ENCODE data around the gene PRODH2.

GRCh38 chr19:35842666-35843272 lies 30.1 kb upstream of the PRODH2 start:
- TF ChIP-seq CTCF (IDR thresholded peaks at IDR 0.05 in 2 of 3, conservative IDR thresholded peaks at IDR 0.05 in 1 of 3; ENCODE audit: control insufficient read depth in 2 of 3, extremely low read depth in 1 of 3, insufficient read depth in 1 of 3, low read depth in 3 of 3, low read length in 3 of 3) = no peak
- TF ChIP-seq SPI1 (IDR thresholded peaks at IDR 0.05; ENCODE audit: borderline replicate concordance, insufficient read depth, low read depth, low read length) = no peak
- TF ChIP-seq ZZZ3 (IDR thresholded peaks at IDR 0.05; ENCODE audit: control insufficient read depth, insufficient read length, low read depth) = no peak
- TF ChIP-seq SMC3 (IDR thresholded peaks at IDR 0.05; ENCODE audit: borderline replicate concordance, low read length) = no peak
- TF ChIP-seq JUNB (IDR thresholded peaks at IDR 0.05) = no peak
- TF ChIP-seq ATF2 (IDR thresholded peaks at IDR 0.05; ENCODE audit: low read length) = no peak
- no peak for TF ChIP-seq BRCA1 (IDR thresholded peaks at IDR 0.05; ENCODE audit: low read depth, low read length)
- TF ChIP-seq POLR2A (IDR thresholded peaks at IDR 0.05; ENCODE audit: low read depth, low read length) = no peak
- TF ChIP-seq MAX (IDR thresholded peaks at IDR 0.05; ENCODE audit: low read depth, low read length) = no peak
- no peak for TF ChIP-seq BCL11A (IDR thresholded peaks at IDR 0.05; ENCODE audit: low read depth, low read length)
- no peak for TF ChIP-seq ZBTB11 (CRISPR knock-in tag; IDR thresholded peaks at IDR 0.05)
- no peak for TF ChIP-seq ASH2L (IDR thresholded peaks at IDR 0.05; ENCODE audit: borderline replicate concordance, low read depth)
- TF ChIP-seq RCOR1 (conservative IDR thresholded peaks at IDR 0.05; ENCODE audit: low read depth, low read length) = no peak
- TF ChIP-seq CEBPB (IDR thresholded peaks at IDR 0.05; ENCODE audit: borderline replicate concordance in 1 of 2, low read depth in 2 of 2, low read length in 2 of 2) = no peak
